Natural killer cell (primary cell): ENCODE data around the gene CLDND1. TPM values are rescaled to one million over a fixed set of nuclear protein-coding genes. Genes with fewer than 3 reads are reported as not detected.

Experiments
- ATAC-seq, 3 donors: fragments of 150-1000 bp in 2 of 3; fragments of 200-7000 bp in 1 of 3; cut with Tn5 transposase; 1 replicate in 1 of 3; 2 replicates in 2 of 3; pipeline ENCODE4 v1.10.0; 2021; ENCODE audit warnings: mild to moderate bottlenecking in 2 of 3, moderate library complexity in 2 of 3
- DNase-seq, 2 donors: peaks; one replicate each; pipeline versions ENCODE4 v3.0.0 to v3.0.0-alpha.2; 2013 to 2021; ENCODE audit warnings: mixed read lengths in 1 of 2
- H3K27ac ChIP-seq: one replicate; pipeline ENCODE4 v1.5.1; 2013; ENCODE audit warnings: mild to moderate bottlenecking, low read length
- H3K27me3 ChIP-seq: one replicate; pipeline ENCODE4 v1.6.1; 2013; ENCODE audit warnings: low read length; ENCODE audit not compliant: control insufficient read depth, insufficient read depth
- H3K36me3 ChIP-seq: one replicate; pipeline ENCODE4 v1.6.1; 2013; ENCODE audit warnings: low read length; ENCODE audit not compliant: control insufficient read depth, insufficient read depth
- H3K4me1 ChIP-seq: one replicate; pipeline ENCODE4 v1.6.1; 2013; ENCODE audit warnings: low read length; ENCODE audit not compliant: control insufficient read depth, insufficient read depth
- H3K4me3 ChIP-seq: one replicate; pipeline ENCODE4 v1.5.1; 2013; ENCODE audit warnings: low read length
- H3K9me3 ChIP-seq: one replicate; pipeline ENCODE4 v1.6.1; 2013; ENCODE audit warnings: low read length; ENCODE audit not compliant: control insufficient read depth, insufficient read depth
- H3K27ac Mint-ChIP-seq, 2 donors: one replicate each; pipeline ENCODE4 v1.8.0; 2022; ENCODE audit warnings: mild to moderate bottlenecking in 2 of 2, mixed read lengths in 2 of 2, moderate library complexity in 1 of 2
- H3K27me3 Mint-ChIP-seq, 2 donors: one replicate each; pipeline ENCODE4 v1.8.0; 2022; ENCODE audit warnings: low read depth in 2 of 2, mixed read lengths in 2 of 2
- H3K36me3 Mint-ChIP-seq: one replicate; pipeline ENCODE4 v1.8.0; 2022; ENCODE audit warnings: mixed read lengths
- H3K4me1 Mint-ChIP-seq, 2 donors: one replicate each; pipeline ENCODE4 v1.8.0; 2022; ENCODE audit warnings: mixed read lengths in 2 of 2
- H3K4me3 Mint-ChIP-seq: one replicate; pipeline ENCODE4 v1.8.0; 2022; ENCODE audit warnings: mild to moderate bottlenecking, moderate library complexity, mixed read lengths
- H3K9me3 Mint-ChIP-seq, 2 donors: one replicate each; pipeline ENCODE4 v1.8.0; 2022; ENCODE audit warnings: mixed read lengths in 2 of 2
- CTCF ChIP-seq: fragments of 200-600 bp; IDR thresholded peaks from one replicate; pipeline ENCODE4 v1.8.0; 2022; ENCODE audit warnings: antibody characterized with exemption
- WGBS: methylation state at CpG from one replicate; pipeline ENCODE4 v1.1.7; 2013; ENCODE audit warnings: missing lambda C conversion rate; ENCODE audit not compliant: insufficient coverage; 5-methylcytosine and 5-hydroxymethylcytosine counted together
- intact Hi-C: fragments of 100-400 bp; cut with micrococcal nuclease; formaldehyde crosslinking; loops from one replicate; pipeline ENCODE4 v1.14.2; 2022
- total RNA-seq, 4 donors: library from RNA; stranded (reverse); fragments of 120-200 nt in 1 of 4; gene quantifications; one replicate each; pipeline versions ENCODE4 v1.2.3 to v1.2.4, GENCODE V29; 2013 to 2022

CLDND1 gene
- total RNA-seq, 3 donors from 2014 or later (not counting 1 experiment from before 2014, with no cell fraction given) = 175 to 220 (median 219) TPM

DNA sequence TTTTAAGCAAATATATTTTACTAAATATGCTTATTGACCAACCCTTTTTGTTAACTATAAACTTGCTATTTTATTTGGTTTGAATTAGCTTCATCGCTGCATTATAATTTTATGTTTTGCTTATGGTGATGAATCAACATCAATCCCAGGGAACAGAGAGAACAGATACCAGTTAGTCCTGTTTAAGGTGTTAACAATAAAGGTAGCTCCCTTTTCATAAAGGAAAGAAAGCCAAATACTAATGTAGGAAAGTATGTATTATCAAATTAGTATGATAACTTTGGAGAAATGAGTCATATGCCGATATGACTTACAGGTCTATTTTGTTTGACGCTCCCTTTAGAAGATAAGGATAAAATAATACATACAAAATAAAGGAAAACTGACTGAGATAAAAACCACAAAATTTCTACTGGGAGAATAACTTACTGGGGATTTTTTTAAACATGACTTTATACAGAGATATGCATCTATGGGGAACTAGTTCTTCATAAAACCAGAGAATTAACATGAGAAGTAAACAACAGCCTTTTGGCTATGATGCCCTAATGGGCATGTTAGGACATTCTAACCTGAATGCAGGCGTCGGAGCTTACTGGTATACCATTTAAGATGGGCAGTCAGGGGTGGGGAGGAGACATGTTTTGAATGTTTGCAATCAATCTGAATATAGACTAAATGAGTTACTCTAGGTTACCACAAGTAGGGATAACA lies 20.7 kb downstream of the CLDND1 start:
- Mint-ChIP-seq H3K27ac (no peak overlapping the region), H3K4me3 (no peak overlapping the region), H3K4me1 (peaks cover 5% of the 10 kb centered on the region in 2 donors), H3K36me3 (no peaks in the 10 kb centered on the region), H3K27me3 (no peaks in the 10 kb centered on the region), H3K9me3 (no peaks in the 10 kb centered on the region)
- Histone ChIP-seq H3K27me3 (no peaks in the 10 kb centered on the region), H3K27ac (no peak overlapping the region), H3K4me1 (no peaks in the 10 kb centered on the region), H3K9me3 (no peaks in the 10 kb centered on the region), H3K36me3 (no peaks in the 10 kb centered on the region), H3K4me3 (no peak overlapping the region)
- 98% methylated on average over 3 of the region's 5 CpGs for WGBS
- intact Hi-C loops = no loop called here
- no peak for TF ChIP-seq CTCF
- DNase-seq = no peak
- no peak for ATAC-seq

GRCh38 chr3:98501270-98501669 lies 21.4 kb downstream of the CLDND1 start:
- no peak for ATAC-seq
- H3K27ac Mint-ChIP-seq = no peak overlapping the region
- H3K27ac ChIP-seq = no peak overlapping the region
- no peaks in the 10 kb centered on the region for H3K9me3 ChIP-seq
- H3K36me3 Mint-ChIP-seq = no peaks in the 10 kb centered on the region
- no peaks in the 10 kb centered on the region for H3K36me3 ChIP-seq
- no peak for TF ChIP-seq CTCF
- WGBS = 87% methylated on average over 2 of the region's 4 CpGs
- H3K9me3 Mint-ChIP-seq = no peaks in the 10 kb centered on the region
- no peaks in the 10 kb centered on the region for H3K27me3 ChIP-seq
- intact Hi-C loops = no loop called here
- H3K4me1 Mint-ChIP-seq = peaks cover 0 to 5% of the 10 kb centered on the region in 2 donors
- no peaks in the 10 kb centered on the region for H3K27me3 Mint-ChIP-seq
- no peak overlapping the region for H3K4me3 Mint-ChIP-seq
- H3K4me1 ChIP-seq = no peaks in the 10 kb centered on the region
- DNase-seq = no peak
- no peak overlapping the region for H3K4me3 ChIP-seq

DNA sequence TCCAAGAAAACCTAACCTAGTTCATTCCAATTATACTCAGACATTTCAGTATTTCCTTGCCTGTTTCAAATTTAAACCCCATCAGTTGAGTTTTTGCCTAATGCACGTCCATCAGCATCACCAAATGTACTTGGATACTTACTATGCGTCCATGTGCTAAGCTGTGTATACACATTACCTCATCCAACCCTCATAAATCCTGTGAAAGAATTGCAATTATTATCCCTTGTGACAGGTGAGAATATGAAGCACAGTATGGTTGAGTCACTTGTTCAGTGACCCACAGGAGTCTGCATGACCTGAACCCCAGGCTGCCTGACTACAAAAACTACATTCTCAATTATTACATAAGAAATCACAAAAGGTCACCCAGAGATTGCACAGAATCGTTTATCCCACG lies 22.7 kb downstream of the CLDND1 start:
- intact Hi-C loops = no loop called here
- Histone ChIP-seq H3K27ac (no peak overlapping the region), H3K9me3 (no peaks in the 10 kb centered on the region), H3K4me1 (no peaks in the 10 kb centered on the region), H3K4me3 (no peak overlapping the region), H3K27me3 (no peaks in the 10 kb centered on the region), H3K36me3 (no peaks in the 10 kb centered on the region)
- TF ChIP-seq CTCF = no peak
- Mint-ChIP-seq H3K36me3 (no peaks in the 10 kb centered on the region), H3K27ac (no peak overlapping the region), H3K4me1 (peaks cover 0 to 5% of the 10 kb centered on the region in 2 donors), H3K27me3 (no peaks in the 10 kb centered on the region), H3K4me3 (no peak overlapping the region), H3K9me3 (no peaks in the 10 kb centered on the region)
- ATAC-seq (no peak), DNase-seq (no peak)
- 96% methylated on average over 2 of the region's 4 CpGs for WGBS

DNA sequence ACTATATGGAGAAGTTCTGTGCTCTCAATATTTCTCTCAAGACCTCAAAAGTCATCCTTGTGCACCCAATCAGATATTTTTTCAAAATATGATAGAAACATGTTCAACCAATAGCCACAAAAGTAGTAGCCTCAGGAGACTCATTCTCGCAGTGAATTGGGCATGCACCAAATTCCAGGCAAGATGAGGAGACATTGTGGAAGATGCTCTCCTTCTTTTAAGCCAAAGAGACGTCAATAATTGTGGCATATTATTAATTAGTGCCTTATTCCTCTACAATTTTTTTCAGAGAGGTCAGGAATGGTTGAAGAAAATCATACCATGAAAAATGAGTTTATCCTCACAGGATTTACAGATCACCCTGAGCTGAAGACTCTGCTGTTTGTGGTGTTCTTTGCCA lies 25.3 kb downstream of the CLDND1 start, which contains the start of gene OR5K2:
Gene OR5K2, plus strand, starts transcription at position 301 of the 400 bp plus-strand sequence. Its CDS starts 0 bp downstream, at position 301.
- Histone ChIP-seq H3K36me3 (no peaks in the 10 kb centered on the region), H3K27ac (no peak within 1 kb of the TSS), H3K4me3 (no peak within 1 kb of the TSS), H3K4me1 (no peaks in the 10 kb centered on the region), H3K9me3 (no peaks in the 10 kb centered on the region), H3K27me3 (no peaks in the 10 kb centered on the region)
- no peaks in the 10 kb centered on the region for H3K27me3 Mint-ChIP-seq
- no peak for TF ChIP-seq CTCF
- no peak within 1 kb of the TSS for H3K4me3 Mint-ChIP-seq
- no peaks in the 10 kb centered on the region for H3K4me1 Mint-ChIP-seq
- DNase-seq (no peak), ATAC-seq (no peak)
- H3K36me3 Mint-ChIP-seq = no peaks in the 10 kb centered on the region
- H3K9me3 Mint-ChIP-seq = no peaks in the 10 kb centered on the region
- WGBS = no CpG with 5 or more reads among the region's 2 CpGs
- intact Hi-C loops = no loop called here
- H3K27ac Mint-ChIP-seq = no peak within 1 kb of the TSS
